ENCODE measurements around the gene APBB3.

DNA sequence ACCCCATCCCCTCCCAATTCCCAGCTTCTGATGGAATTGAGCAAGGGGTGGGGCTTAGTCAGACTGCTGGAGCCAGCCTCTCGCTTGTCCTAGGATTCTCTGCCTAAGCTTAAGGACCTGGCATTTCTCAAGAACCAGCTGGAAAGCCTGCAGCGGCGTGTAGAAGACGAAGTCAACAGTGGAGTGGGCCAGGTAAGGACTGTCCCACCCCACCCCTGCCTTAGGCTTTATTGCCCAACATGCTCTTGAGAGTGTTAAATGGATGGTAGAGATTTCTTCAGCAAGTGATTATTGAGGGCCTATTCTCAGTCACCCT is 1.3 kb upstream of the APBB3 start:
- TF ChIP-seq, protein P1, sequence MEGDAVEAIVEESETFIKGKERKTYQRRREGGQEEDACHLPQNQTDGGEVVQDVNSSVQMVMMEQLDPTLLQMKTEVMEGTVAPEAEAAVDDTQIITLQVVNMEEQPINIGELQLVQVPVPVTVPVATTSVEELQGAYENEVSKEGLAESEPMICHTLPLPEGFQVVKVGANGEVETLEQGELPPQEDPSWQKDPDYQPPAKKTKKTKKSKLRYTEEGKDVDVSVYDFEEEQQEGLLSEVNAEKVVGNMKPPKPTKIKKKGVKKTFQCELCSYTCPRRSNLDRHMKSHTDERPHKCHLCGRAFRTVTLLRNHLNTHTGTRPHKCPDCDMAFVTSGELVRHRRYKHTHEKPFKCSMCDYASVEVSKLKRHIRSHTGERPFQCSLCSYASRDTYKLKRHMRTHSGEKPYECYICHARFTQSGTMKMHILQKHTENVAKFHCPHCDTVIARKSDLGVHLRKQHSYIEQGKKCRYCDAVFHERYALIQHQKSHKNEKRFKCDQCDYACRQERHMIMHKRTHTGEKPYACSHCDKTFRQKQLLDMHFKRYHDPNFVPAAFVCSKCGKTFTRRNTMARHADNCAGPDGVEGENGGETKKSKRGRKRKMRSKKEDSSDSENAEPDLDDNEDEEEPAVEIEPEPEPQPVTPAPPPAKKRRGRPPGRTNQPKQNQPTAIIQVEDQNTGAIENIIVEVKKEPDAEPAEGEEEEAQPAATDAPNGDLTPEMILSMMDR (IDR thresholded peaks at IDR 0.05) = no peak
- no peak for TF ChIP-seq POLR2AphosphoS5 (IDR thresholded peaks at IDR 0.05)
- TF ChIP-seq EP300 (IDR thresholded peaks at IDR 0.05) = no peak
- TF ChIP-seq POLR2A (IDR thresholded peaks at IDR 0.05; ENCODE audit: low read depth) = no peak
